Panc1 (cell line): ENCODE results near the gene MCM5. TPM values are rescaled to one million over a fixed set of nuclear protein-coding genes. Genes with fewer than 3 reads are reported as not detected.

Experiments
- ATAC-seq: fragments of 200-7000 bp; cut with Tn5 transposase; 2 replicates; pipeline ENCODE4 v1.9.1; 2020; ENCODE audit warnings: mild to moderate bottlenecking, moderate library complexity
- BruUV-seq: library from RNA; stranded (reverse); fragments of 400-500 nt; replicated peaks from 2 replicates; lab custom pipeline; 2021; lab: Mats Ljungman, UMichigan
- CTCF ChIA-PET: fragments of 300-600 bp; sonication (Branson Sonifier 250); formaldehyde crosslinking; loops from one replicate; lab custom pipeline; 2022; ENCODE audit warnings: antibody characterized with exemption; lab: Charles Lee
- POLR2A ChIA-PET: fragments of 300-600 bp; sonication (Branson Sonifier 250); formaldehyde crosslinking; loops from one replicate; lab custom pipeline; 2022; ENCODE audit warnings: antibody characterized with exemption; lab: Charles Lee
- DNase-seq: peaks from one replicate; pipeline ENCODE4 v3.0.0-alpha.2; 2010; ENCODE audit warnings: low read depth, low spot score
- H3K27ac ChIP-seq: 2 replicates; pipeline ENCODE4 v1.5.1; 2011; ENCODE audit warnings: mild to moderate bottlenecking, low read length, inconsistent platforms
- H3K27me3 ChIP-seq: fragments of 200-500 bp; sonication (Bioruptor generic); 2 replicates; pipeline ENCODE4 v1.6.0; 2014; ENCODE audit warnings: low read length, inconsistent platforms; ENCODE audit not compliant: control insufficient read depth, insufficient read depth
- H3K36me3 ChIP-seq: fragments of 200-500 bp; sonication (Bioruptor generic); 2 replicates; pipeline ENCODE4 v1.5.1; 2014; ENCODE audit warnings: inconsistent platforms, mild to moderate bottlenecking, low read length, moderate library complexity; ENCODE audit not compliant: control insufficient read depth, insufficient read depth
- H3K4me1 ChIP-seq: 2 replicates; pipeline ENCODE4 v1.5.1; 2011; ENCODE audit warnings: inconsistent platforms, mild to moderate bottlenecking, low read length, moderate library complexity; ENCODE audit not compliant: control insufficient read depth, insufficient read depth
- H3K4me3 ChIP-seq, 2 experiments: 2 replicates each; pipeline ENCODE4 v1.5.1; 2011 to 2012; ENCODE audit warnings: low read depth in 2 of 2, low read length in 2 of 2, mild to moderate bottlenecking in 2 of 2, inconsistent platforms in 1 of 2, moderate library complexity in 1 of 2
- H3K9me3 ChIP-seq: fragments of 200-500 bp; sonication (Bioruptor generic); 2 replicates; pipeline ENCODE4 v1.5.1; 2014; ENCODE audit warnings: low read depth, mild to moderate bottlenecking, inconsistent platforms, low read length, moderate library complexity; ENCODE audit not compliant: control insufficient read depth, insufficient read depth
- CTCF ChIP-seq: fragments of 450-650 bp; IDR thresholded peaks from 2 replicates; pipeline ENCODE4 v1.5.1; 2017; ENCODE audit warnings: mild to moderate bottlenecking
- POLR2AphosphoS5 ChIP-seq: IDR thresholded peaks from 2 replicates; pipeline ENCODE4 v1.6.1; 2012; ENCODE audit warnings: mild to moderate bottlenecking, low read depth, low read length, moderate library complexity
- SIN3A ChIP-seq: IDR thresholded peaks from 2 replicates; pipeline ENCODE4 v1.6.1; 2012; ENCODE audit warnings: low read depth, mild to moderate bottlenecking, low read length, moderate library complexity, borderline replicate concordance; ENCODE audit not compliant: insufficient read depth
- TCF7L2 ChIP-seq: IDR thresholded peaks from 2 replicates; pipeline ENCODE4 v1.6.1; 2011; ENCODE audit warnings: mild to moderate bottlenecking, low read depth, low read length, inconsistent platforms
- in situ Hi-C: cut with HindIII; loops from 2 replicates; pipeline ENCODE4 v1.10.0; 2016; ENCODE audit warnings: low sequenced_read_pairs, low pct_unique_long_range_greater_than_20kb
- intact Hi-C: fragments of 100-400 bp; cut with micrococcal nuclease; formaldehyde crosslinking; loops from one replicate; pipeline ENCODE4 v1.10.0; 2022; ENCODE audit not compliant: unreplicated experiment
- total RNA-seq: library from RNA; stranded (reverse); gene quantifications from one replicate; pipeline ENCODE4 v1.2.1, GENCODE V29; 2021; ENCODE audit not compliant: unreplicated experiment
- TF ChIP-seq, protein P1 (sequence below), 2 experiments: IDR thresholded peaks; 2 replicates each; pipeline ENCODE4 v1.6.1; 2011 to 2012; ENCODE audit warnings: low read depth in 2 of 2, control low read depth in 1 of 2, low read length in 1 of 2, mild to moderate bottlenecking in 1 of 2, moderate library complexity in 1 of 2; ENCODE audit not compliant: insufficient read depth in 1 of 2

The MCM5 gene
- total RNA-seq, 1 experiment from 2014 or later, result 122 TPM

DNA sequence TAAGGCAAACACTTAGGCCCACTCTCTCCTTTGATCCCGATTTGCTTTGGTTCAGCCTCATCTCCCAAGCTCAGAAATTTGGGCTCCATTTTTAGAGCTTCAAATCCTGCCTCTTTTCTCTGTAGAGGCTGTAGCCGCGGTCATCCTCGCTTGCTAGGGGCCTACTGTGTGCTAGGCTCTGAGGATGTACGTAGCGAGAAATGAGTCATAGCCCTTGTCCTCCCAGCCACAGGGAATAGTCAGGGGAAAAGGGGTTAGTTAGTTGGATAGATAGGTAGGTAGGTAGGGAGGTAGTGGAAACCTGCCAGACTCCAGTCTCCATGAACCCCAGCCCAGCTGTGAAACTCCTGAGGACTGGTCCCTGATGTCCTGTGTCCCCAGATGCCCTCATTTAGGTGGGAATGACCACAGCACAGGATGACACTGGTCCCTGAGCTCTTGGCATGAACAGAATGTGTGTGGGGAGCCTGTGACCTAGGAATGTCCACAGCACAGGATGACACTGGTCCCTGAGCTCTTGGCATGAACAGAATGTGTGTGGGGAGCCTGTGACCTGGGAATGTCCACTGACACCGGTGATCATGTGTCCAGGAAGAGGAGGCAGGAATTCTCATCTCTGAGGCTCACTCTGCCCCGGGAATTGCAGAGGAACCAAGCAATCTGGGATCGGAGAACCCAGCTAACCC is 40.4 kb upstream of the MCM5 start:
- ChIA-PET CTCF (no interaction called here), POLR2A (interaction anchor here (0.7 kb wide), 1 partner anchor 10 kb away, joined by 3 read pairs; no protein-coding TSS in a partner anchor)
- in situ Hi-C loops, result no loop called here
- Histone ChIP-seq H3K9me3 (no peaks in the 10 kb centered on the region), H3K36me3 (no peaks in the 10 kb centered on the region), H3K27me3 (no peaks in the 10 kb centered on the region), H3K4me1 (no peaks in the 10 kb centered on the region), H3K4me3 (no peak overlapping the region), H3K27ac (no peak overlapping the region)
- no TSS peak for BruUV-seq
- DNase-seq (no peak), ATAC-seq (no peak)
- TF ChIP-seq SIN3A, result no peak
- TF ChIP-seq, protein P1, sequence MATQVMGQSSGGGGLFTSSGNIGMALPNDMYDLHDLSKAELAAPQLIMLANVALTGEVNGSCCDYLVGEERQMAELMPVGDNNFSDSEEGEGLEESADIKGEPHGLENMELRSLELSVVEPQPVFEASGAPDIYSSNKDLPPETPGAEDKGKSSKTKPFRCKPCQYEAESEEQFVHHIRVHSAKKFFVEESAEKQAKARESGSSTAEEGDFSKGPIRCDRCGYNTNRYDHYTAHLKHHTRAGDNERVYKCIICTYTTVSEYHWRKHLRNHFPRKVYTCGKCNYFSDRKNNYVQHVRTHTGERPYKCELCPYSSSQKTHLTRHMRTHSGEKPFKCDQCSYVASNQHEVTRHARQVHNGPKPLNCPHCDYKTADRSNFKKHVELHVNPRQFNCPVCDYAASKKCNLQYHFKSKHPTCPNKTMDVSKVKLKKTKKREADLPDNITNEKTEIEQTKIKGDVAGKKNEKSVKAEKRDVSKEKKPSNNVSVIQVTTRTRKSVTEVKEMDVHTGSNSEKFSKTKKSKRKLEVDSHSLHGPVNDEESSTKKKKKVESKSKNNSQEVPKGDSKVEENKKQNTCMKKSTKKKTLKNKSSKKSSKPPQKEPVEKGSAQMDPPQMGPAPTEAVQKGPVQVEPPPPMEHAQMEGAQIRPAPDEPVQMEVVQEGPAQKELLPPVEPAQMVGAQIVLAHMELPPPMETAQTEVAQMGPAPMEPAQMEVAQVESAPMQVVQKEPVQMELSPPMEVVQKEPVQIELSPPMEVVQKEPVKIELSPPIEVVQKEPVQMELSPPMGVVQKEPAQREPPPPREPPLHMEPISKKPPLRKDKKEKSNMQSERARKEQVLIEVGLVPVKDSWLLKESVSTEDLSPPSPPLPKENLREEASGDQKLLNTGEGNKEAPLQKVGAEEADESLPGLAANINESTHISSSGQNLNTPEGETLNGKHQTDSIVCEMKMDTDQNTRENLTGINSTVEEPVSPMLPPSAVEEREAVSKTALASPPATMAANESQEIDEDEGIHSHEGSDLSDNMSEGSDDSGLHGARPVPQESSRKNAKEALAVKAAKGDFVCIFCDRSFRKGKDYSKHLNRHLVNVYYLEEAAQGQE (IDR thresholded peaks at IDR 0.05; ENCODE audit: insufficient read depth in 1 of 2, low read depth in 2 of 2, low read length in 1 of 2), result no peak
- no peak for TF ChIP-seq POLR2AphosphoS5
- no peak for TF ChIP-seq CTCF
- intact Hi-C loops, result loop anchor here (10.0 kb wide), 1 partner anchor 225 kb away; no protein-coding TSS in a partner anchor

- DNase-seq (no peak), ATAC-seq (no peak)
- no peak for TF ChIP-seq TCF7L2
- no peak for TF ChIP-seq POLR2AphosphoS5
- no peak for TF ChIP-seq CTCF
- CTCF ChIA-PET, result interaction anchor here (0.8 kb wide), 1 partner anchor 385 kb away, joined by 9 read pairs; no protein-coding TSS in a partner anchor
- Histone ChIP-seq H3K27me3 (no peaks in the 10 kb centered on the region), H3K4me3 (no peak overlapping the region), H3K36me3 (no peaks in the 10 kb centered on the region), H3K9me3 (no peaks in the 10 kb centered on the region), H3K27ac (no peak overlapping the region), H3K4me1 (no peaks in the 10 kb centered on the region)
- BruUV-seq, result no TSS peak
- POLR2A ChIA-PET, result no interaction called here
- intact Hi-C loops (no loop called here), in situ Hi-C loops (no loop called here)
Measured at GRCh38 chr22:35361001-35361558, 38.9 kb upstream of the MCM5 start.
